CD4-positive, alpha-beta memory T cell (primary cell): ENCODE data around the gene ERCC5. TPM values are rescaled to one million over a fixed set of nuclear protein-coding genes. Genes with fewer than 3 reads are reported as not detected.

ENCODE experiments used
- CTCF ChIA-PET: fragments of 350-600 bp; sonication (Branson Sonifier 250); formaldehyde crosslinking; loops from one replicate; lab custom pipeline; 2021; ENCODE audit warnings: inconsistent platforms; ENCODE audit not compliant: partially characterized antibody; lab: Charles Lee
- POLR2A ChIA-PET: fragments of 350-600 bp; sonication (Branson Sonifier 250); formaldehyde crosslinking; loops from one replicate; lab custom pipeline; 2021; ENCODE audit not compliant: partially characterized antibody; lab: Charles Lee
- DNase-seq, 5 donors: peaks; one replicate each; pipeline versions ENCODE4 v3.0.0 to v3.0.0-alpha.2; 2020 to 2022; ENCODE audit warnings: mixed read lengths in 1 of 5
- H3K27ac ChIP-seq: one replicate; pipeline ENCODE4 v1.7.0; 2013; ENCODE audit warnings: low read depth, low read length
- H3K27me3 ChIP-seq: 2 replicates; pipeline ENCODE4 v1.7.0; 2013; ENCODE audit warnings: mild to moderate bottlenecking, low read length, moderate library complexity; ENCODE audit not compliant: insufficient read depth
- H3K36me3 ChIP-seq: 2 replicates; pipeline ENCODE4 v1.7.0; 2013; ENCODE audit warnings: mild to moderate bottlenecking, low read length, moderate library complexity; ENCODE audit not compliant: insufficient read depth
- H3K4me1 ChIP-seq: 2 replicates; pipeline ENCODE4 v1.7.0; 2013; ENCODE audit warnings: mild to moderate bottlenecking, low read length, moderate library complexity; ENCODE audit not compliant: insufficient read depth
- H3K4me3 ChIP-seq, 2 donors: one replicate each; pipeline ENCODE4 v1.7.0; 2013; ENCODE audit warnings: low read length in 2 of 2, mild to moderate bottlenecking in 1 of 2
- H3K9me3 ChIP-seq, 2 donors: one replicate each; pipeline ENCODE4 v1.7.0; 2013; ENCODE audit warnings: low read length in 2 of 2, control low read depth in 1 of 2; ENCODE audit not compliant: control insufficient read depth in 1 of 2
- H3K27ac Mint-ChIP-seq, 7 donors: one replicate each; pipeline ENCODE4 v1.8.0; 2020 to 2021; ENCODE audit warnings: mixed read lengths in 7 of 7, mild to moderate bottlenecking in 6 of 7, inconsistent platforms in 3 of 7, moderate library complexity in 3 of 7
- H3K27me3 Mint-ChIP-seq, 2 donors: one replicate each; pipeline ENCODE4 v1.8.0; 2020 to 2021; ENCODE audit warnings: mixed read lengths in 2 of 2
- H3K36me3 Mint-ChIP-seq, 2 donors: one replicate each; pipeline ENCODE4 v1.8.0; 2020 to 2021; ENCODE audit warnings: mixed read lengths in 2 of 2, inconsistent platforms in 1 of 2, mild to moderate bottlenecking in 1 of 2
- H3K4me1 Mint-ChIP-seq, 4 donors: one replicate each; pipeline ENCODE4 v1.8.0; 2020 to 2021; ENCODE audit warnings: mixed read lengths in 4 of 4, mild to moderate bottlenecking in 1 of 4
- H3K4me3 Mint-ChIP-seq, 8 donors: one replicate each; pipeline ENCODE4 v1.8.0; 2020 to 2021; ENCODE audit warnings: mixed read lengths in 8 of 8, mild to moderate bottlenecking in 7 of 8, moderate library complexity in 6 of 8, inconsistent platforms in 3 of 8
- H3K9me3 Mint-ChIP-seq, 8 donors: one replicate each; pipeline ENCODE4 v1.8.0; 2020 to 2021; ENCODE audit warnings: mixed read lengths in 8 of 8, mild to moderate bottlenecking in 5 of 8, inconsistent platforms in 3 of 8, moderate library complexity in 1 of 8
- intact Hi-C: fragments of 100-400 bp; cut with micrococcal nuclease; formaldehyde crosslinking; loops from one replicate; pipeline ENCODE4 v1.15.1; 2023
- polyA plus RNA-seq, 2 donors: library from polyadenylated mRNA; unstranded; fragments of 300-500 nt; fragmentation: Illumina TruSeq; gene quantifications; one replicate each; pipeline ENCODE4 v1.2.3, GENCODE V29; 2021
- total RNA-seq, 2 experiments: library from RNA; stranded (reverse); gene quantifications; one replicate each; pipeline ENCODE4 v1.2.3, GENCODE V29; 2021

ERCC5 gene
- total and polyA plus RNA-seq, 4 experiments from 2014 or later: 23.6 to 136 (median 98.2) TPM

- no peaks in the 10 kb centered on the region for H3K9me3 ChIP-seq
- no peaks in the 10 kb centered on the region for H3K36me3 Mint-ChIP-seq
- H3K9me3 Mint-ChIP-seq: no peaks in the 10 kb centered on the region
- no peak overlapping the region for H3K27ac ChIP-seq
- H3K4me3 ChIP-seq: no peak overlapping the region
- POLR2A ChIA-PET: no interaction called here
- no peaks in the 10 kb centered on the region for H3K27me3 ChIP-seq
- intact Hi-C loops: no loop called here
- H3K4me1 ChIP-seq: no peaks in the 10 kb centered on the region
- H3K27ac Mint-ChIP-seq: no peak overlapping the region
- H3K4me3 Mint-ChIP-seq: no peak overlapping the region
- peaks cover 3 to 11% of the 10 kb centered on the region in 2 donors for H3K27me3 Mint-ChIP-seq
- DNase-seq: no peak
- H3K36me3 ChIP-seq: no peaks in the 10 kb centered on the region
- H3K4me1 Mint-ChIP-seq: no peaks in the 10 kb centered on the region
- CTCF ChIA-PET: interaction anchor here (0.9 to 1.3 kb wide), 3 partner anchors 11 to 15 kb away, joined by 3 read pairs; no protein-coding TSS in a partner anchor
Measured at GRCh38 chr13:102901615-102902305, 55.9 kb downstream of the ERCC5 start.

- no peak for DNase-seq
- Histone ChIP-seq H3K4me3 (no peak overlapping the region), H3K36me3 (no peaks in the 10 kb centered on the region), H3K27ac (no peak overlapping the region), H3K9me3 (no peaks in the 10 kb centered on the region), H3K27me3 (no peaks in the 10 kb centered on the region), H3K4me1 (no peaks in the 10 kb centered on the region)
- Mint-ChIP-seq H3K4me1 (no peaks in the 10 kb centered on the region), H3K36me3 (no peaks in the 10 kb centered on the region), H3K27me3 (peaks cover 5 to 11% of the 10 kb centered on the region in 2 donors), H3K9me3 (no peaks in the 10 kb centered on the region), H3K4me3 (no peak overlapping the region), H3K27ac (no peak overlapping the region)
- intact Hi-C loops: no loop called here
- POLR2A ChIA-PET: no interaction called here
- CTCF ChIA-PET: interaction anchor here (0.9 to 1.3 kb wide), 3 partner anchors 11 to 33 kb away, joined by 3 to 4 read pairs (median 3); no protein-coding TSS in a partner anchor
Measured at GRCh38 chr13:102902789-102903347, 57.0 kb downstream of the ERCC5 start.

GRCh38 chr13:102903659-102904407, 58.0 kb downstream of the ERCC5 start:
- POLR2A ChIA-PET: no interaction called here

GRCh38 chr13:102904408-102904862, 58.6 kb downstream of the ERCC5 start:
- intact Hi-C loops: no loop called here
- Mint-ChIP-seq H3K9me3 (no peaks in the 10 kb centered on the region), H3K36me3 (no peaks in the 10 kb centered on the region), H3K4me1 (no peaks in the 10 kb centered on the region), H3K4me3 (no peak overlapping the region), H3K27me3 (peaks cover 8 to 16% of the 10 kb centered on the region in 2 donors), H3K27ac (peak overlapping the region in 1 of 7 donors; percentile 3)
- H3K4me3 ChIP-seq: no peak overlapping the region
- no peaks in the 10 kb centered on the region for H3K4me1 ChIP-seq
- ChIA-PET POLR2A (no interaction called here), CTCF (interaction anchor here (1.4 kb wide), 1 partner anchor 11 kb away, joined by 4 read pairs; no protein-coding TSS in a partner anchor)
- H3K27ac ChIP-seq: no peak overlapping the region
- no peaks in the 10 kb centered on the region for H3K9me3 ChIP-seq
- no peak for DNase-seq
- no peaks in the 10 kb centered on the region for H3K27me3 ChIP-seq
- H3K36me3 ChIP-seq: no peaks in the 10 kb centered on the region

More at GRCh38 chr13:102903659-102904407, 58.0 kb downstream of the ERCC5 start:
- H3K36me3 ChIP-seq: no peaks in the 10 kb centered on the region
- H3K27me3 ChIP-seq: no peaks in the 10 kb centered on the region
- H3K4me1 ChIP-seq: no peaks in the 10 kb centered on the region
- no peaks in the 10 kb centered on the region for H3K9me3 ChIP-seq
- no peak overlapping the region for H3K27ac ChIP-seq
- H3K4me3 ChIP-seq: no peak overlapping the region
- Mint-ChIP-seq H3K36me3 (no peaks in the 10 kb centered on the region), H3K4me1 (no peaks in the 10 kb centered on the region), H3K27ac (no peak overlapping the region), H3K9me3 (no peaks in the 10 kb centered on the region), H3K4me3 (no peak overlapping the region), H3K27me3 (peaks cover 7 to 16% of the 10 kb centered on the region in 2 donors)
- intact Hi-C loops: no loop called here
- no peak for DNase-seq
- CTCF ChIA-PET: interaction anchor here (1.1 to 1.4 kb wide), 2 partner anchors 12 to 34 kb away, joined by 4 read pairs; no protein-coding TSS in a partner anchor

GRCh38 chr13:102905905-102906771, 60.3 kb downstream of the ERCC5 start:
- no peaks in the 10 kb centered on the region for H3K36me3 Mint-ChIP-seq
- no peak for DNase-seq
- H3K27me3 ChIP-seq: no peaks in the 10 kb centered on the region
- no peak overlapping the region for H3K27ac ChIP-seq
- no peak overlapping the region for H3K27ac Mint-ChIP-seq
- no peaks in the 10 kb centered on the region for H3K4me1 Mint-ChIP-seq
- H3K36me3 ChIP-seq: no peaks in the 10 kb centered on the region
- H3K9me3 ChIP-seq: no peaks in the 10 kb centered on the region
- no peak overlapping the region for H3K4me3 Mint-ChIP-seq
- no peaks in the 10 kb centered on the region for H3K4me1 ChIP-seq
- intact Hi-C loops: no loop called here
- no peak overlapping the region for H3K4me3 ChIP-seq
- ChIA-PET CTCF (interaction anchor here (2.5 kb wide), 1 partner anchor 10 kb away, joined by 12 read pairs; no protein-coding TSS in a partner anchor), POLR2A (no interaction called here)
- peaks cover 13 to 22% of the 10 kb centered on the region in 2 donors for H3K27me3 Mint-ChIP-seq
- no peaks in the 10 kb centered on the region for H3K9me3 Mint-ChIP-seq

GRCh38 chr13:102907016-102907756, 61.4 kb downstream of the ERCC5 start:
- H3K36me3 ChIP-seq: no peaks in the 10 kb centered on the region
- H3K27me3 Mint-ChIP-seq: peaks cover 13 to 24% of the 10 kb centered on the region in 2 donors
- CTCF ChIA-PET: interaction anchor here (2.5 kb wide), 1 partner anchor 9 kb away, joined by 12 read pairs; no protein-coding TSS in a partner anchor
- POLR2A ChIA-PET: no interaction called here
- no peak overlapping the region for H3K27ac ChIP-seq
- H3K27me3 ChIP-seq: no peaks in the 10 kb centered on the region
- no peaks in the 10 kb centered on the region for H3K4me1 ChIP-seq
- no peak overlapping the region for H3K4me3 ChIP-seq
- no peak overlapping the region for H3K27ac Mint-ChIP-seq
- intact Hi-C loops: no loop called here
- no peak overlapping the region for H3K4me3 Mint-ChIP-seq
- DNase-seq: no peak
- H3K4me1 Mint-ChIP-seq: no peaks in the 10 kb centered on the region
- no peaks in the 10 kb centered on the region for H3K9me3 ChIP-seq
- H3K36me3 Mint-ChIP-seq: no peaks in the 10 kb centered on the region
- no peaks in the 10 kb centered on the region for H3K9me3 Mint-ChIP-seq
